HG03280 (cell line): Measurements from ENCODE around the gene RGS6.

Experiments
- ATAC-seq: cut with Tn5 transposase; IDR thresholded peaks from one replicate; pipeline ENCODE4 v1.9.1; 2021; ENCODE audit warnings: mild to moderate bottlenecking, moderate library complexity; ENCODE audit not compliant: unreplicated experiment

The RGS6 gene

GRCh38 chr14:72291908-72292688 is 359.9 kb downstream of the RGS6 start:
- no peak for ATAC-seq

- ATAC-seq, result no peak
Observed at GRCh38 chr14:72292689-72293024, 360.4 kb downstream of the RGS6 start.

DNA sequence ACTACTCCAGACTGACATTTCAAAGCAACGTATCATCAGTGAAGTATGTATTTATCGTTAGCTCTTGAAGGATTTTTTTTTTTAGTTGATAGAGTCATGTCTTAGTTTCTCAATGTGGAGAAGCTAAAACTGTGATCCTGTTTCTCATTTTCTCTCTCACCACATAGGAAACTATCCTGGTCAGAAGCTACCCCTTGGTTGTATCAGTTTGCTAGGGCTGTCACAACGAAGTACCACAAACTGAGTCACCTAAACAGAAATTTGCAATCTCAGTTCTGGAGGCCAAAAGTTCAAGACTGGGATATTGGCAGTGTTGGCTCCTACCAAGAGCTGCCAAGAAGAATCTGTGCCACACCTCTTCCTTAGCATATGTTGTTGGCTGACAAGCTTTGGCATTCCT is 369.1 kb downstream of the RGS6 start:
- no peak for ATAC-seq

GRCh38 chr14:72303930-72304329 is 371.7 kb downstream of the RGS6 start:
- ATAC-seq, result no peak

- ATAC-seq, result no peak
Observed at GRCh38 chr14:72305561-72305960, 373.3 kb downstream of the RGS6 start.

- ATAC-seq, result no peak
Observed at GRCh38 chr14:72308967-72309485, 376.8 kb downstream of the RGS6 start.

- no peak for ATAC-seq
Observed at GRCh38 chr14:72311116-72311515, 378.9 kb downstream of the RGS6 start.

GRCh38 chr14:72311516-72311915 is 379.3 kb downstream of the RGS6 start:
- ATAC-seq, result no peak

- ATAC-seq, result no peak
Observed at GRCh38 chr14:72314808-72315435, 382.7 kb downstream of the RGS6 start.

- no peak for ATAC-seq
Observed at GRCh38 chr14:72315714-72316113, 383.5 kb downstream of the RGS6 start.

- no peak for ATAC-seq
Observed at GRCh38 chr14:72318648-72319047, 386.4 kb downstream of the RGS6 start.

GRCh38 chr14:72332046-72332445 is 399.8 kb downstream of the RGS6 start:
- no peak for ATAC-seq

- no peak for ATAC-seq
Observed at GRCh38 chr14:72332871-72333270, 400.6 kb downstream of the RGS6 start.

DNA sequence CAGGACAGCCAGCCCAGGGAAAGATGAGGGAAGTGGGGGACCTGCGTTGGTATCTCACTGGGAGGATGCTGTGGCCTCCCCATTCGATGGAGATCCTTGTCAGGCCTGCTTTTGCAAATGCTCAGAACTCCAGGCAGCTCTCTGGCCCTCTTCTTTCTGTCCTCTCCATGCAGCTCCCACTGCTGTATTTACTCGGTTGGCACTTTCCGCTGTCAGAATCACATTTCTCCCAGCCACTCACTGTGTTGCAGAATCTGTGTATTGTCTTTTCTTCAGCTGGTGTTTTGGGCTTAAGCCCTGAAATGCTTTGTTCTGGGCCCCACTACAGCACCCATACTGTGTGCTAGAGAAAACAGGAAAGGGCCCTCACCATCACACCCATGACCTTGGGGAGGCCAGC is 401.1 kb downstream of the RGS6 start:
- ATAC-seq, result no peak

GRCh38 chr14:72336311-72336980 is 404.2 kb downstream of the RGS6 start:
- ATAC-seq, result no peak

- ATAC-seq, result no peak
Observed at GRCh38 chr14:72341237-72341636, 409.0 kb downstream of the RGS6 start.

- ATAC-seq, result no peak
Observed at GRCh38 chr14:72341686-72342085, 409.5 kb downstream of the RGS6 start.

DNA sequence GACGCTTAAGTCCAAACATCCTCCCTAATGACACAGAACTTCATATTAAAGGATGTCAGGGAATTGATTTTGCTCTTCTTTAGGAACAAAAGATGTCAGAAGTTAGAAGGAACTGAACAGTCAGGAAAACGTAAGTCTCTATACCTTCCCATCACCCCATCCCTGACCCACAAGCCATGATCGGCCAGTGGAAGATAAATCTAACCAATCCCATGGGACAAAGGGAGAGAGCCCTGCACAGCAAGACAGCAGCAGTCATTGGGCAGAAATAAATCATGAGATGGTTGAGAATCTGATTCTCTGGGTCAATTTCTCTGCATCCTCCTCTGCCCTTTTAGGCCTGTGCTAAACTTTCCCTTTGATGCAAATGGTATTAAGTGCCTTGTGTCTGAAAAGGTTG is 414.9 kb downstream of the RGS6 start:
- no peak for ATAC-seq

- ATAC-seq, result no peak
Observed at GRCh38 chr14:72350215-72350614, 418.0 kb downstream of the RGS6 start.

DNA sequence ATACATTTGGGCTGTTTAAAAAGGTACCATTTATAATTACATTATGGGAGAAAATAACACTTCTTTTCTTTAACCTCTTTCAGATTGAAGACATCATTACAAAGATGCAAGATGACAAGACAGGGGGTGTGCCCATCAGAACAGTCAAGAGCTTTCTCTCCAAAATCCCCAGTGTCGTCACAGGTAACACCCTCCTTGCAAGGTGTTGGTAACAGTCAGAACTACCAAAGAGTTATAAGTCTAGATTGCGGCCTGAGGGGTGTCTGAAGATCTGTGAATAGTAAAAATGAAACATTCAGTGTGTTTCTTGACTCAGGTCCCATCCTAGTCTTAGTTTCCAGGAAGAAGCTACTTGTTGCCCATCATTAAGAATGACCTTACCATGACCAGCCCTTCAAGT is 419.8 kb downstream of the RGS6 start:
- no peak for ATAC-seq

- ATAC-seq, result no peak
Observed at GRCh38 chr14:72366619-72367018, 434.4 kb downstream of the RGS6 start.

DNA sequence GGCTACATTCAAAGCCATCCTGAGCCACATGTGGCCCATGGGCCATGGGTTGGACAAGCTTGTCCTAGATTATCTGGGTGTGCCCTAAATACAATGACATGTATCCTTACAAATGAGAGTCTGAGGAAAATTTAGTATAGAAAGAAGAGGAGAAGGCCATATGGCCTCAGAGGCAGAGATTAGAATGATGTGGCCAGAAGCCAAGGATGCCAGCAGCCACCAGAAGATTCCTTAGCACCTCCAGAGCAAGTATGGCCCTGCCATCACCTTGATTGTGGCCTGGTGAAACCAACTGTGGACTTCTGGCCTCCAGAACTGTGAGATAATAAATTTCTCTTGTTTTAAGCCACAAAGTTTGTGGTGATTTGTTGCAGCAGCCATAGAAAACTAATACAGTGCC is 436.9 kb downstream of the RGS6 start:
- no peak for ATAC-seq
